BLaER1 treated with 17β-estradiol and CSF1 and Interleukin-3, amounts not matched to agents 10 nM and 100 nM (cell line): ENCODE measurements around the gene PYM1.
"Not testable (repeated sequence)": the region's sequence is repeated elsewhere in the genome, so short reads cannot be mapped to it uniquely, and the experiment has no call there.

ENCODE experiments used
- H3K27ac ChIP-seq, 11 experiments: shearing (Covaris generic); formaldehyde crosslinking; 2 replicates each; pipeline ENCODE4 v1.8.1; 2022
- H3K27me3 ChIP-seq, 11 experiments: shearing (Covaris generic); formaldehyde crosslinking; 2 replicates each; pipeline ENCODE4 v1.8.1; 2022
- H3K36me3 ChIP-seq, 11 experiments: shearing (Covaris generic); formaldehyde crosslinking; 2 replicates each; pipeline ENCODE4 v1.8.1; 2022
- H3K4me1 ChIP-seq, 10 experiments: shearing (Covaris generic); formaldehyde crosslinking; 2 replicates each; pipeline ENCODE4 v1.8.1; 2022
- H3K4me2 ChIP-seq, 11 experiments: shearing (Covaris generic); formaldehyde crosslinking; 2 replicates each; pipeline ENCODE4 v1.8.1; 2022
- H3K4me3 ChIP-seq, 10 experiments: shearing (Covaris generic); formaldehyde crosslinking; 2 replicates each; pipeline ENCODE4 v1.8.1; 2022
- H3K9ac ChIP-seq, 11 experiments: shearing (Covaris generic); formaldehyde crosslinking; 2 replicates each; pipeline ENCODE4 v1.8.1; 2022
- H3K9me3 ChIP-seq, 11 experiments: shearing (Covaris generic); formaldehyde crosslinking; replicated peaks in 1 of 11; 2 replicates each; pipeline ENCODE4 v1.8.1; 2022
- H4K20me1 ChIP-seq, 11 experiments: shearing (Covaris generic); formaldehyde crosslinking; 2 replicates each; pipeline ENCODE4 v1.8.1; 2022
- Cebpa-rat ChIP-seq, 11 experiments: shearing (Covaris generic); IDR thresholded peaks; 2 replicates each; pipeline ENCODE4 v1.8.1; 2022

PYM1 gene

GRCh38 chr12:55926738-55927587 is 731 bp downstream of the PYM1 start:
- Histone ChIP-seq H3K4me1 (peaks cover 61 to 75% (median 69%) of the 10 kb centered on the region in 10 experiments), H3K36me3 (peaks cover 15 to 35% (median 25%) of the 10 kb centered on the region in 11 experiments), H3K4me2 (peak overlapping the region; percentile 90 to 100 (median 97)), H3K9me3 (no peaks in the 10 kb centered on the region), H3K9ac (peak overlapping the region; percentile 88 to 97 (median 93)), H4K20me1 (peaks cover 0 to 39% (median 6%) of the 10 kb centered on the region in 11 experiments; a peak in 12 of 22 replicates), H3K4me3 (peak overlapping the region; percentile 76 to 95 (median 88)), H3K27me3 (no peaks in the 10 kb centered on the region), H3K27ac (peak overlapping the region; percentile 85 to 97 (median 93))
- no peak for TF ChIP-seq Cebpa-rat (IDR thresholded peaks at IDR 0.05)

DNA sequence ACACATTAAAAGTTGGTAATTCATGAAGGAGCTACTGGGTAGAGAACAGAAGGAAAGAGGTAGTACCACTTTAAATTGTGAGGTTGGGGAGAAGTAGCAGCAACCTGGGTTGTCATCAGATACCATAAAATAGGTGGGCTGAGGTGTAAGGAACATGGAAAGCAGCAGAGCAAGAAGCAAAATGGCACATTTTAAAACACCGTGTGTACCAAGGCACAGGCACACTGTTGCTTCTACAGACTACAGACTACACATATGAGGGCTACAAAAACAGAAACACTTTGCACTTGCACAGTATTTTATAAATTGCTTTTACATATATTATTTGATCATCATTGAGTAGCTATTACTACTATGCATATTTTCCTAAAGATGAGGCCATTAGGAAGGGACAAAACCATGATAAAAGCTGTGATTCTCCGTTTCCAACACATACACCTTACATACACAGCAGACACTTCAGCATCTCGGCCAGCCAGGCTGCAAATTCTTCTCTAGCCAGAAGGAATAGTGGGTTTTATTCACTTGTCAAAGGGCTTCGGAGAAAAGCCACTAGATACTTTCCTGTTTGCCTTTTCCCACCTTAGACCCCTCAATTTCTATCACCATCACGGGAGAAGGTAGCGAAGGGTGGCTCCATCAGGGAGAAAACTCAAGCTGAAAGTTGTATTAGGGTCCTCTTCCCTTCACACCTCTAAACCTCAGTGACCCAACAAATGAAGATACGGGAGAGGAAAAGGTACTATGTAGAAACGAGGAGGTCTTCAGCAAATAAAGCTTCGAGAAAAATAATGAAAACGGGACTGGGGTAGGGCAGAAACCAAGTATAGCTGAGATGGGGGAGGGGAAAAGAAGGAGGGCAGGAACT is 1.6 kb downstream of the PYM1 start:
- Histone ChIP-seq H3K4me1 (peaks cover 55 to 76% (median 65%) of the 10 kb centered on the region in 10 experiments), H3K27me3 (no peaks in the 10 kb centered on the region), H3K27ac (peak overlapping the region; percentile 85 to 97 (median 93)), H4K20me1 (peaks cover 0 to 48% (median 13%) of the 10 kb centered on the region in 11 experiments; a peak in 12 of 22 replicates), H3K9ac (peak overlapping the region; percentile 88 to 97 (median 93)), H3K4me3 (peak overlapping the region; percentile 76 to 95 (median 88)), H3K4me2 (peak overlapping the region; percentile 82 to 100 (median 97)), H3K9me3 (no peaks in the 10 kb centered on the region), H3K36me3 (peaks cover 21 to 41% (median 30%) of the 10 kb centered on the region in 11 experiments)
- no peak for TF ChIP-seq Cebpa-rat (IDR thresholded peaks at IDR 0.05)

DNA sequence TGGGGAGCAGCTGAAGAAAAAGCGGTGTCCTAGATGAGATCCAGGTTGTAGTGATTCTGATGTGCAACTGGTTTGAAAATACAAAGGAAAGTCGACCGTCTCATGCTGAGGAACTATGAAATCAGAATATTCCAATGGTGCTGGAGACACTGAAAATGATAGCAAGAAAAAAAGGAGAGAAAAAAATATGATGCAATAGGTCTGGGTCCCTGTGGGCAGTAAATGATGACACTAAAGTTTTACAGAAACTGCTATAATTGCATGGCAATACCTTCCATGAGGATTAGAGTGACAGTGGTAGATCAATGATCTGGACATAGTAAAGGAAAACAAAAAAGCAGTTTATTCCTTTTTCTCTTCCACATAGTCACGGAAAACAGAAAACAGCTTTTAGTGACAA is 2.3 kb downstream of the PYM1 start:
- Histone ChIP-seq H3K4me3 (peak overlapping the region in 6 of 10 experiments; percentile 76 to 95 (median 90); a peak in 5 of 20 replicates), H3K9me3 (no peaks in the 10 kb centered on the region), H3K4me1 (peaks cover 48 to 68% (median 57%) of the 10 kb centered on the region in 10 experiments), H3K9ac (peak overlapping the region in 9 of 11 experiments; percentile 88 to 97 (median 93); a peak in 11 of 22 replicates), H3K4me2 (peak overlapping the region; percentile 82 to 100 (median 97)), H3K36me3 (peaks cover 23 to 45% (median 32%) of the 10 kb centered on the region in 11 experiments), H3K27me3 (no peaks in the 10 kb centered on the region), H4K20me1 (peaks cover 0 to 55% (median 18%) of the 10 kb centered on the region in 11 experiments; a peak in 13 of 22 replicates), H3K27ac (peak overlapping the region in 7 of 11 experiments; percentile 39 to 97 (median 94); a peak in 8 of 22 replicates)
- TF ChIP-seq Cebpa-rat (IDR thresholded peaks at IDR 0.05): peak in 2 of 11 experiments; percentile 53 to 55; a peak in 2 of 22 replicates

DNA sequence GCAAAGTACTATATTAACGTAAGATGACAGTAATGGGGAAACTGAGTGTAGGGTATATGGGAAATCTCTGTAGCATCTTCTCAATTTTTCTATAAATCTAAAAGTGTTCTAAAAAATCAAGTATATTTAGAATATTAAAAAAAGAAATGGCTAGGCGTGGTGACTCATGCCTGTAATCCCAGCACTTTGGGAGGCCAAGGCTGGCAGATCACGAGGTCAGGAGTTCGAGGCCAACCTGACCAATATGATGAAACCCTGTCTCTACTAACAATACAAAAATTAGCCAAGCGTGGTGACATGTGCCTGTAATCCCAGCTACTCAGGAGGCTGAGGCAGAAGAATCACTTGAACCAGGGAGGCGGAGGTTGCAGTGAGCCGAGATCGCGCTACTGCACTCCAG is 4.0 kb downstream of the PYM1 start:
- Histone ChIP-seq H3K36me3 (peaks cover 41 to 62% (median 48%) of the 10 kb centered on the region in 11 experiments), H4K20me1 (peaks cover 0 to 72% (median 32%) of the 10 kb centered on the region in 11 experiments; a peak in 13 of 22 replicates), H3K27ac (peak overlapping the region in 2 of 11 experiments; percentile 1 to 45; a peak in 2 of 22 replicates), H3K4me1 (peaks cover 31 to 51% (median 40%) of the 10 kb centered on the region in 10 experiments), H3K4me2 (peak overlapping the region; percentile 3 to 99 (median 36); a peak in 13 of 22 replicates)
- TF ChIP-seq Cebpa-rat (IDR thresholded peaks at IDR 0.05): 0 out of 22 replicates have a peak, but pooled peaks of 1 of the 11 experiments have one; percentile 20
- H3K27me3 ChIP-seq, H3K9me3 ChIP-seq, H3K4me3 ChIP-seq, H3K9ac ChIP-seq: not testable (repeated sequence)

- Histone ChIP-seq H4K20me1 (peaks cover 0 to 83% (median 32%) of the 10 kb centered on the region in 11 experiments; a peak in 15 of 22 replicates), H3K4me3 (no peak overlapping the region), H3K36me3 (peaks cover 42 to 76% (median 61%) of the 10 kb centered on the region in 11 experiments), H3K27ac (no peak overlapping the region), H3K4me2 (peak overlapping the region in 1 of 11 experiments; percentile 15; a peak in 2 of 22 replicates), H3K27me3 (no peaks in the 10 kb centered on the region), H3K4me1 (peaks cover 28 to 46% (median 34%) of the 10 kb centered on the region in 10 experiments), H3K9me3 (peaks cover 0 to 6% (median 0%) of the 10 kb centered on the region in 11 experiments; a peak in 1 of 22 replicates), H3K9ac (peak overlapping the region in 2 of 11 experiments; percentile 28 to 35; a peak in 2 of 22 replicates)
- no peak for TF ChIP-seq Cebpa-rat (IDR thresholded peaks at IDR 0.05)
These were observed 5.6 kb downstream of the PYM1 start for GRCh38 chr12:55922126-55922525.

- Histone ChIP-seq H4K20me1 (peaks cover 0 to 94% (median 59%) of the 10 kb centered on the region in 11 experiments; a peak in 18 of 22 replicates), H3K4me1 (peaks cover 9 to 54% (median 30%) of the 10 kb centered on the region in 10 experiments; a peak in 17 of 20 replicates), H3K36me3 (peaks cover 46 to 98% (median 84%) of the 10 kb centered on the region in 11 experiments)
- not testable (repeated sequence) for H3K9ac ChIP-seq, H3K9me3 ChIP-seq, H3K27me3 ChIP-seq, H3K4me3 ChIP-seq, H3K4me2 ChIP-seq, H3K27ac ChIP-seq
These were observed 8.7 kb downstream of the PYM1 start for GRCh38 chr12:55919032-55919431.

DNA sequence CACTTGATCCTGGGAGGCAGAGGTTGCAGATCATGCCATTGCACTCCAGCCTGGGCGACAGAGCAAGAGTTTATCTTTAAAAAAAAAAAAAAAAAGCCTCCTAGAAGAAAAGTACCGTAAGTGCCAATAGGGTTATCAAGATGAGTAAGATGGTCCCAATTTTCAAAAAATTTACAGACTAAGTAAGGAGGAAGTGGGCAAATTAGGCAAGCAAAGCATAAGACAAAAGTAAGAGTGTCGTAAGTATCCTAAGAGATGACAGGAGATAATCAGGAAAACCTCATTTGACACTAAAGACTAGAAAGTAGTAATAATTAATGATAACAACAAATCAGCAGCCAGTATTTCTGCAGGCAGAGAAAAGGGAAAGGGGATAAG is 12.2 kb downstream of the PYM1 start:
- no peak for TF ChIP-seq Cebpa-rat (IDR thresholded peaks at IDR 0.05)
- Histone ChIP-seq H3K4me1 (peaks cover 0 to 35% (median 22%) of the 10 kb centered on the region in 10 experiments; a peak in 14 of 20 replicates), H3K9ac (no peak overlapping the region; a peak in 1 of 22 replicates), H3K27ac (peak overlapping the region in 4 of 11 experiments; percentile 17 to 57 (median 42); a peak in 4 of 22 replicates), H3K9me3 (peaks cover 0 to 6% (median 0%) of the 10 kb centered on the region in 11 experiments; a peak in 1 of 22 replicates), H3K36me3 (peaks cover 42 to 94% (median 79%) of the 10 kb centered on the region in 11 experiments), H4K20me1 (peaks cover 0 to 93% (median 57%) of the 10 kb centered on the region in 11 experiments; a peak in 18 of 22 replicates), H3K27me3 (no peaks in the 10 kb centered on the region), H3K4me2 (peak overlapping the region in 7 of 11 experiments; percentile 5 to 62 (median 48); a peak in 12 of 22 replicates), H3K4me3 (no peak overlapping the region)

DNA sequence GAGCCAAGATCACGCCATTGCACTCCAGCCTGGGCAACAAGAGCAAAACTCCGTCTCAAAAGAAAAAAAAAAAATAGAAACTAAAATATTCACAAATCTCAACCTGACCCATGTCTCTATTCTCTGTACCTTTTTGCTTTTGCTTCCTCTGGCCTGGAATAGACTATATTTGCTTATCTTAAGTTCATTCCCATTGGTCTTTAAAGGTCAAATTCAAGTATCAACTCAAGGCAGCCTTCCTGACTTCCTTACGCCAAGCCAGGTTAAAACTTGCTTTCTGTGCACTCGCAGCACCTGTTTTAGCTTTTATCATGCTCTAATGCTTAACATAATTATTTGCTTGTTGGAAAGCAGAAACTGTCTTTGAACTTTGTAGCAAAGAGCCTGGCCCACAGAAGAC is 14.8 kb downstream of the PYM1 start:
- TF ChIP-seq Cebpa-rat (IDR thresholded peaks at IDR 0.05): no peak
- no peak overlapping the region for H3K4me2 ChIP-seq
- H3K9me3 ChIP-seq: no peaks in the 10 kb centered on the region
- peaks cover 29 to 73% (median 58%) of the 10 kb centered on the region in 11 experiments for H3K36me3 ChIP-seq
- H3K9ac ChIP-seq: no peak overlapping the region
- H3K27ac ChIP-seq: no peak overlapping the region
- H3K4me3 ChIP-seq: no peak overlapping the region
- peaks cover 0 to 35% (median 22%) of the 10 kb centered on the region in 10 experiments; a peak in 14 of 20 replicates for H3K4me1 ChIP-seq
- no peaks in the 10 kb centered on the region for H3K27me3 ChIP-seq
- peaks cover 0 to 96% (median 53%) of the 10 kb centered on the region in 11 experiments; a peak in 18 of 22 replicates for H4K20me1 ChIP-seq
